ENCODE measurements around the gene SCT.

- no peak for TF ChIP-seq MAX (IDR thresholded peaks at IDR 0.05; ENCODE audit: insufficient read depth, insufficient read length)
- TF ChIP-seq CTCF (IDR thresholded peaks at IDR 0.05; ENCODE audit: extremely low read depth in 1 of 2, insufficient read depth in 1 of 2, low read depth in 1 of 2, low read length in 2 of 2): no peak
Observed at GRCh38 chr11:613369-613968, 13.5 kb downstream of the SCT start.

All from endothelial cell of umbilical vein (primary cell).